Thoracic aorta endothelial cell (primary cell): ENCODE data around the gene RPA4. TPM values are rescaled to one million over a fixed set of nuclear protein-coding genes. Genes with fewer than 3 reads are reported as not detected.

ENCODE experiments used
- total RNA-seq: library from RNA; depleted of rRNA; stranded (reverse); fragments of >200 nt; gene quantifications from 2 replicates; pipeline ENCODE4 v1.2.3, GENCODE V29; 2012

The RPA4 gene
- 3.7 and 4.4 TPM in 2 replicates for total RNA-seq

GRCh38 chrX:96883608-96884007 is at the start of gene RPA4:
TSS of gene RPA4 (plus strand) at chrX:96883908. CDS start at chrX:96884311, 403 bp downstream.

Other genes with a start within 250 kb of the RPA4 start
- 56.9 and 58.4 TPM in 2 replicates for gene DIAPH2, start 199.1 kb upstream of the RPA4 start, total RNA-seq